Lung (tissue), 12 donors: ENCODE results near the gene SOCS2. TPM values are rescaled to one million over a fixed set of nuclear protein-coding genes. Genes with fewer than 3 reads are reported as not detected.

Experiments used
- ATAC-seq: fragments of 200-7000 bp; cut with Tn5 transposase; one replicate; pipeline ENCODE4 v1.9.1; 2020; ENCODE audit warnings: moderate number of reproducible peaks; ENCODE audit not compliant: insufficient read depth, low FRiP score
- DNase-seq, 3 donors: peaks; one replicate each; pipeline ENCODE4 v3.0.0-alpha.2; 2013 to 2017
- H3K27ac ChIP-seq, 2 donors: one replicate each; pipeline ENCODE4 v1.5.1; 2013; ENCODE audit warnings: mild to moderate bottlenecking in 2 of 2, moderate library complexity in 2 of 2, control low read depth in 1 of 2, inconsistent platforms in 1 of 2, low read depth in 1 of 2, low read length in 1 of 2
- H3K27me3 ChIP-seq, 3 donors: one replicate each; pipeline ENCODE4 v1.5.1; 2013; ENCODE audit warnings: low read length in 2 of 3; ENCODE audit not compliant: control insufficient read depth in 3 of 3, insufficient read depth in 3 of 3
- H3K36me3 ChIP-seq, 4 donors: one replicate each; pipeline ENCODE4 v1.5.1; 2013; ENCODE audit warnings: low read length in 4 of 4, mild to moderate bottlenecking in 1 of 4, moderate library complexity in 1 of 4; ENCODE audit not compliant: control insufficient read depth in 4 of 4, insufficient read depth in 4 of 4
- H3K4me1 ChIP-seq, 5 donors: one replicate each; pipeline ENCODE4 v1.5.1; 2013; ENCODE audit warnings: low read length in 5 of 5, mild to moderate bottlenecking in 2 of 5, moderate library complexity in 1 of 5; ENCODE audit not compliant: control insufficient read depth in 5 of 5, insufficient read depth in 5 of 5
- H3K4me3 ChIP-seq: one replicate; pipeline ENCODE4 v1.5.1; 2013; ENCODE audit warnings: mild to moderate bottlenecking, control low read depth, moderate library complexity
- H3K9ac ChIP-seq, 2 donors: one replicate each; pipeline ENCODE4 v1.5.1; 2013; ENCODE audit warnings: low read length in 2 of 2, control low read depth in 1 of 2; ENCODE audit not compliant: insufficient read depth in 1 of 2
- H3K9me3 ChIP-seq, 4 donors: one replicate each; pipeline ENCODE4 v1.5.1; 2013; ENCODE audit warnings: low read length in 3 of 4, mild to moderate bottlenecking in 1 of 4, moderate library complexity in 1 of 4; ENCODE audit not compliant: control insufficient read depth in 4 of 4, insufficient read depth in 3 of 4
- CTCF ChIP-seq: IDR thresholded peaks from 2 replicates; pipeline ENCODE4 v1.5.1; 2012; ENCODE audit warnings: mild to moderate bottlenecking; ENCODE audit errors: control extremely low read depth, extremely low read depth
- WGBS, 2 donors: extraction: QIAGEN DNeasy Blood & Tissue Kit; methylation state at CpG; one replicate each; pipeline ENCODE4 v1.1.7; 2013; 5-methylcytosine and 5-hydroxymethylcytosine counted together
- polyA plus RNA-seq, 2 donors: library from polyadenylated mRNA; stranded (reverse); fragments of 200-250 nt; gene quantifications; one replicate each; pipeline ENCODE4 v1.2.1, GENCODE V29; 2013
- total RNA-seq, 2 donors: library from RNA; depleted of rRNA in 1 of 2; stranded (reverse); fragments of >200 nt in 1 of 2; gene quantifications; one replicate each; pipeline ENCODE4 v1.2.1, GENCODE V29; 2014 to 2021
- donor health status: control.
- donor health status: control.
- donor health status: Bipolar disorder and iron deficiency.
- donor health status: healthy.
- donor health status: DM: yes; HTN: yes; CAD: no.

Gene SOCS2
- total and polyA plus RNA-seq, 4 donors: 26.9 to 45.1 (median 32.7) TPM

GRCh38 chr12:93570552-93571364 lies 1.7 kb upstream of the SOCS2 start:
- Histone ChIP-seq H3K4me1 (peaks cover 0 to 16% (median 0%) of the 10 kb centered on the region in 5 donors), H3K27me3 (no peaks in the 10 kb centered on the region), H3K36me3 (peaks cover 0 to 10% (median 2%) of the 10 kb centered on the region in 4 donors), H3K4me3 (peak overlapping the region; percentile 53), H3K9ac (peak overlapping the region; percentile 42 to 43), H3K9me3 (no peaks in the 10 kb centered on the region), H3K27ac (peak overlapping the region; percentile 94 to 96)
- ATAC-seq (peak; percentile 84), DNase-seq (peak; percentile 97 to 99 (median 98))
- 0% methylated on average over 77 to 97 of the region's 97 CpGs for WGBS, 2 donors
- no peak for TF ChIP-seq CTCF

GRCh38 chr12:93571365-93571924 lies 1.0 kb upstream of the SOCS2 start:
- Histone ChIP-seq H3K27ac (peak overlapping the region; percentile 94 to 96), H3K27me3 (no peaks in the 10 kb centered on the region), H3K9ac (peak overlapping the region; percentile 42 to 43), H3K4me1 (peaks cover 0 to 16% (median 0%) of the 10 kb centered on the region in 5 donors), H3K9me3 (no peaks in the 10 kb centered on the region), H3K36me3 (peaks cover 0 to 16% (median 2%) of the 10 kb centered on the region in 4 donors), H3K4me3 (peak overlapping the region; percentile 83)
- ATAC-seq (peak; percentile 19), DNase-seq (peak; percentile 86 to 89 (median 89))
- no peak for TF ChIP-seq CTCF
- 1% methylated on average over 30 to 47 of the region's 47 CpGs for WGBS, 2 donors

- ATAC-seq (no peak), DNase-seq (peak; percentile 47 to 63 (median 60))
- peaks cover 0 to 16% (median 2%) of the 10 kb centered on the region in 5 donors for H3K4me1 ChIP-seq
- H3K27ac ChIP-seq: peak overlapping the region; percentile 88 to 96
- WGBS, 2 donors: 2 to 5% methylated on average over 72 to 75 of the region's 75 CpGs
- no peaks in the 10 kb centered on the region for H3K27me3 ChIP-seq
- peaks cover 0 to 16% (median 2%) of the 10 kb centered on the region in 4 donors for H3K36me3 ChIP-seq
- no peaks in the 10 kb centered on the region for H3K9me3 ChIP-seq
- H3K4me3 ChIP-seq: peak overlapping the region; percentile 83
- no peak for TF ChIP-seq CTCF
- peak overlapping the region; percentile 21 to 57 for H3K9ac ChIP-seq
These were observed 457 bp downstream of the SOCS2 start for GRCh38 chr12:93572712-93573551.
